HepG2 (cell line): ENCODE results near the gene MOB3C.

Experiments
- KAT8 ChIP-seq: IDR thresholded peaks from 2 replicates; pipeline ENCODE4 v1.6.1; 2016; ENCODE audit warnings: missing genetic modification reagents, missing compliant biosample characterization
- MXI1 ChIP-seq: IDR thresholded peaks from 3 replicates; pipeline ENCODE4 v1.6.1; 2012; ENCODE audit warnings: low read depth, low read length, inconsistent platforms, borderline replicate concordance
- NKX3-1 ChIP-seq: sonication (generic); formaldehyde crosslinking; IDR thresholded peaks from 2 replicates; pipeline ENCODE4 v1.5.0; 2020; ENCODE audit warnings: missing genetic modification reagents
- POLR2AphosphoS5 ChIP-seq: IDR thresholded peaks from 2 replicates; pipeline ENCODE4 v1.6.1; 2012; ENCODE audit warnings: low read depth, low read length
- RAD21 ChIP-seq: fragments of 450-650 bp; formaldehyde crosslinking; IDR thresholded peaks from 2 replicates; pipeline ENCODE4 v1.5.0; 2020; ENCODE audit warnings: mild to moderate bottlenecking
- TAF1 ChIP-seq: sonication (generic); formaldehyde crosslinking; IDR thresholded peaks from 2 replicates; pipeline ENCODE4 v1.4.0; 2020; ENCODE audit warnings: missing genetic modification reagents
- ZFP36 ChIP-seq: fragments of 150-350 bp; IDR thresholded peaks from 2 replicates; pipeline ENCODE4 v1.6.1; 2018; ENCODE audit warnings: borderline replicate concordance, low read length, low read depth; ENCODE audit not compliant: partially characterized antibody
- ZFP36L1 ChIP-seq: sonication (generic); formaldehyde crosslinking; IDR thresholded peaks from 2 replicates; pipeline ENCODE4 v1.8.0; 2022; ENCODE audit warnings: mild to moderate bottlenecking, missing genetic modification reagents, moderate library complexity
- ZMYM2 ChIP-seq: sonication (generic); formaldehyde crosslinking; IDR thresholded peaks from 2 replicates; pipeline ENCODE4 v1.8.0; 2022; ENCODE audit warnings: mild to moderate bottlenecking, missing genetic modification reagents
- ZNF24 ChIP-seq: fragments of 450-650 bp; IDR thresholded peaks from 2 replicates; pipeline ENCODE4 v1.6.1; 2017; ENCODE audit warnings: antibody characterized with exemption, mild to moderate bottlenecking
- ZNF350 ChIP-seq: sonication (generic); formaldehyde crosslinking; IDR thresholded peaks from 2 replicates; pipeline ENCODE4 v1.4.0; 2020; ENCODE audit warnings: mild to moderate bottlenecking, low read depth, missing genetic modification reagents, borderline replicate concordance
- ZNF484 ChIP-seq: sonication (generic); formaldehyde crosslinking; IDR thresholded peaks from 2 replicates; pipeline ENCODE4 v1.5.1; 2020; ENCODE audit warnings: mild to moderate bottlenecking, low read depth, missing genetic modification reagents, borderline replicate concordance
- TF ChIP-seq, protein P1 (sequence below): sonication (generic); formaldehyde crosslinking; IDR thresholded peaks from 2 replicates; pipeline ENCODE4 v1.5.0; 2020; ENCODE audit warnings: missing genetic modification reagents

DNA sequence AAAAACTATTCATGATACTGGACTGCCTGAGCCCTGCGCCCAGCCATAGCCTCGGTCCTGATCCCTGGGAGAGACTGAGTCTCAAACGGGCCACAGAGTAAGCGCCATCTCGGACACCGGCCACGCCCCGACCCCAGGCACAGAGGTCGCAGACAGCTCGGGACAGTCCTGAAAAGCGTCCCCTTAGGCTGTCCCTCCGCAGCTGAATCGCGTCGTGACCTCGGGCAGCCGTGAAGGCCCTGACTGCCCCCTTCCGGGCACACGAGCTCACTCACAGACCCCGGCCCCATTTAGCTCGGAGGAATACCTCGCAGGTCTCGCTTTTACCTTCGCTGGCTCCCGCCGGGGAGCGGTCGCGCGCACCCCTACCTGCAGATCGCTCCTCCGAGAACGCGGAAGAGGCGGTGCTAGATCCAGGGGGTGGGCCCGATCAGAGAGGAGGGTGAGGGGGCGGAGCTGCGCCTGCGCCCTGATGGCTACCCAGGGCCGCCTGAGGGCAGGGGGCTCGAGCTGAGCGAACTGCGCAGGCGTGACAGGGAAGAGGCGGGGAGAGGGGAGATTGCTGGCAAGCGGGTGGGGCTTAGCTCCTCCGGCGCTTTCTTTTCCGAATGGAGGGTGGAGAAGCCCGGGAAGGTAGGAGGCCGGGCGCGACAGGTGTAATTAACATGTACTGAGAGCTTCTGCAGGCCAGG is 12.6 kb downstream of the MOB3C start, which contains the start of gene MKNK1:
- TF ChIP-seq RAD21 (CRISPR knock-in tag) (peak; percentile 56), TAF1 (CRISPR knock-in tag) (peak; percentile 78), ZFP36 (no peak), MXI1 (peak; percentile 67; the same call in 1 of the 3 replicates), ZNF350 (CRISPR knock-in tag) (peak; percentile 85), KAT8 (CRISPR knock-in tag) (peak; percentile 85), ZNF24 (no peak), POLR2AphosphoS5 (peak; percentile 97), ZFP36L1 (CRISPR knock-in tag) (no peak), ZMYM2 (no peak), NKX3-1 (peak; percentile 53; the same call in 1 of the 2 replicates), ZNF484 (CRISPR knock-in tag) (no peak)
- TF ChIP-seq, protein P1, sequence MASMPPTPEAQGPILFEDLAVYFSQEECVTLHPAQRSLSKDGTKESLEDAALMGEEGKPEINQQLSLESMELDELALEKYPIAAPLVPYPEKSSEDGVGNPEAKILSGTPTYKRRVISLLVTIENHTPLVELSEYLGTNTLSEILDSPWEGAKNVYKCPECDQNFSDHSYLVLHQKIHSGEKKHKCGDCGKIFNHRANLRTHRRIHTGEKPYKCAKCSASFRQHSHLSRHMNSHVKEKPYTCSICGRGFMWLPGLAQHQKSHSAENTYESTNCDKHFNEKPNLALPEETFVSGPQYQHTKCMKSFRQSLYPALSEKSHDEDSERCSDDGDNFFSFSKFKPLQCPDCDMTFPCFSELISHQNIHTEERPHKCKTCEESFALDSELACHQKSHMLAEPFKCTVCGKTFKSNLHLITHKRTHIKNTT (CRISPR knock-in tag): no peak
